ENCODE data around the gene DAD1. TPM values are rescaled to one million over a fixed set of nuclear protein-coding genes. Genes with fewer than 3 reads are reported as not detected.
A peak's percentile ranks its signal among the peaks of the same experiment; 100 is the strongest.

The DAD1 gene
- polyA plus RNA-seq, 3 donors from 2014 or later, result 602 to 622 (median 602) TPM

DNA sequence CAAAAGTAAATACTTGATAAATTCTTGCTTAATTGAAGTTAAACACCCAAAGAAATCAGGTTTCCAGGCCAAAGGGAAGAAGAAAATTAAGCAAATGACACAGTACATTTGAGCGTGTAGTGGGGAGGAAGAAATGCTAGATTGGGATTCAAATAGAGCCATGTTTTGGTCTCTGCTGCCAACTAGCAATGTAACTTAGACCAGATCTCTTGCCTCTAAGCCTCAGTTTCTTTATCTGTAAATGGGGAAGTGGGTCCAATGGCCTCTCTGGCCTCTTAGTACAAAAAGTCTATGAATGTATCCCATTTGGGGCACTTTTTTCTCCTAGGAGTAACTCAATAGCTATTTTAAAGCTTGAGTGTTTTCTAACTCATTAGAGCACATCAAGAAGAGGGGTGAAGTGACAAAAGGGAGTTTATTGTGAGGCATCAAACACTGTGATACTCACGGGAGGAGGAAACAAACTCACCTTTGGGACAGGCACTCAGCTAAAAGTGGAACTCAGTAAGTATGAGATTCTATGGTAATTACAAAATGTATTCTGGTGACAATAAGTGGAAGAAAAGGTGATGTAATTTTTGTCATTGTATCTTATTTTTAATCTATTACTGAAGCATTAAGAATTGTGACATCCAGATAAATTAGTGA is 55.8 kb downstream of the DAD1 start:
- Mint-ChIP-seq H3K9me3 (no peaks in the 10 kb centered on the region), H3K4me3 (peak overlapping the region in 1 of 5 donors; percentile 22), H3K27me3 (ENCODE audit: low read depth in 3 of 3) (peaks cover 0 to 4% (median 0%) of the 10 kb centered on the region in 3 donors), H3K36me3 (peaks cover 16 to 19% (median 18%) of the 10 kb centered on the region in 3 donors), H3K27ac (peak overlapping the region in 3 of 6 donors; percentile 65 to 93 (median 91)), H3K4me1 (peaks cover 42 to 58% of the 10 kb centered on the region in 2 donors)
- DNase-seq, result no peak

DNA sequence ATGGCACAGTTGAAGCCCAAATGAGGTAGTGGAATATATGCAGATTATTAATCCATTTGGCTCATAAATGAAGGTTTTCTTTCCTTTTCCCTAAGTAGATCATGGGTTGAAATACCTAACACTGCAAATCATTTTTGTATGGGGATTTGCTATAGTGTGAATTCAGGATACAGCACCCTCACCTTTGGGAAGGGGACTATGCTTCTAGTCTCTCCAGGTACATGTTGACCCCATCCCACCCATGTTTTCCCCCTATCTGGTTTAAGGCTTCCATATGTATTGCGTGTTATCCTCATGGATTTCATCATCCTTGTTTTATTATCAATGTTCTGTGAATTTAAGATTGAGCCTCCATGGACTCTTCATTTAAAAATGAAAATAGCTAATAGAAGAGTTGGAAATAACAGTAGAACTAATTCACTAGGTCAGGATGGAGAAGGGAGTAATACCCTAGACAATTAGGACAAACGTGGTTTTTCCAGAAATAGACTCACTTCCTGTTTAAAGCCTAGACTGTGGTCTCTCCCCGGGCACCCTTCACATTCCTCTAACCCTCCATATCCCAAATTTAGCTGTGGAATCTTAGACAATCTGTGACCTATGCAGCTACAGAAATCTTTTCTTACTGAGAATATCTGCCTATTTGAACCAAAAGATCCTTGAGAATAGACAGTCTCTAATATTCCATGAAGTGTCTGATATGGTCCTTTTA is 56.5 kb downstream of the DAD1 start:
- Mint-ChIP-seq H3K36me3 (peaks cover 17 to 19% (median 19%) of the 10 kb centered on the region in 3 donors), H3K4me3 (peak overlapping the region in 1 of 5 donors; percentile 75), H3K27ac (peak overlapping the region in 5 of 6 donors; percentile 19 to 93 (median 73)), H3K4me1 (peaks cover 39 to 54% of the 10 kb centered on the region in 2 donors), H3K27me3 (ENCODE audit: low read depth in 3 of 3) (peaks cover 0 to 4% (median 0%) of the 10 kb centered on the region in 3 donors), H3K9me3 (no peaks in the 10 kb centered on the region)
- no peak for DNase-seq

DNA sequence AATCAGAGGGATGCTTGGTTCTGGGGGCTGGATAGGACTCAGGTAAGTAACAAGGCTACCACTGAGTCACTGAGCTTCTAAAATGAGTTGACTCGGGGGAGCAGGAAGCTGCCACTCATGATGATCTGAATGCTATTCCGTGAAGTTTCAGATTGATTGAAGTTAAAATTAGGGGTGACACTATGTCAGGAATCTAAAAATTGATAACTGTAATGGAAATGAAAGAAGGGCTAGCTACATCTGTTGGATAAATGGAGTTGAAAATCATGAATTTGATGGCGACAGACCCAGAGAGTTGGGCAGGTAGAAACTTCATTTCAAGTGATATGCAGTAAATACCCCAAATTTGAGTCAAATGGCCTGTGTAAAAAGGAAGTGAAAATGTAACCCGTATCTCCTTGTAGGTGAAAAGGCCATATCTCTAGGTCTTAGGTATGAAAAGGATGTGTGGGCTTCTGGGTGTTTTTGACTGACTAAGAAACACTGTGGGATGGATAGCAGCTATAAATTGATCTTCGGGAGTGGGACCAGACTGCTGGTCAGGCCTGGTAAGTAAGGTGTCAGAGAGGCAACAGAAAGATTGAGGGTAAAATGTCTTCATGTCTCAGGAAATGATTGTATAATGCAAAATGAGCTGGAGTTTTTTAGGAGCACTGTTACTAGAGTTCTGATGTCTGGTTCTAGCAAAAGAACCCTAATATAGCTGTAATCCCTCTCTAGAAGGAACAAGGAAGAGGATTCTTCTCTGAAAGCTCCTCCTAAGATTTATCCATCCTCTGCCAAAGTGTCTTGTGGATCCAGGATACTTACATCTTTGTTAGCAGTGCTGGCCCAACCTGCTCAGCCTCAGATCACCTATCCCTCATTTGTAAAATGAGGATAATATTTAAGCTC is 57.3 kb downstream of the DAD1 start:
- H3K9me3 Mint-ChIP-seq, result no peaks in the 10 kb centered on the region
- H3K36me3 Mint-ChIP-seq, result peaks cover 17 to 19% (median 19%) of the 10 kb centered on the region in 3 donors
- peak overlapping the region in 3 of 5 donors; percentile 8 to 75 (median 8) for H3K4me3 Mint-ChIP-seq
- H3K4me1 Mint-ChIP-seq, result peaks cover 36 to 52% of the 10 kb centered on the region in 2 donors
- peaks cover 0 to 2% (median 0%) of the 10 kb centered on the region in 3 donors for H3K27me3 Mint-ChIP-seq (ENCODE audit: low read depth in 3 of 3)
- H3K27ac Mint-ChIP-seq, result peak overlapping the region; percentile 21 to 93 (median 88)
- no peak for DNase-seq

DNA sequence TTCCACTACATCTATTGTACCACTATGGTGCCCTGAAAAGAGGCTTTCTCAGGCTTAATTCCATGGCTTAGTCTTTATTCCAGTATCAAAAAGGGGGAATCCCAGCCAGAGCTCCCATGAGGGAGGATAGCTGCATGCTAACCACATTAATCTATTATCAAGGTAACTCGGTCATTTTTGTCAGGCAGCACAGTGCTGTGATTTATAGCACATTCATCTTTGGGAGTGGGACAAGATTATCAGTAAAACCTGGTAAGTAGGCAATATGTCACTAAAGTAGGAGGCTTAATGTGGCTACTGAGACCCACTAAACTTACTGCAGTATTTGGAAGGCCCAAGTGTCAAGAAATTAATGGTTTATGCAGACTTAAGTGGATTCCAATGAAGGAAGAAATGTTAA is 58.9 kb downstream of the DAD1 start:
- peak overlapping the region in 1 of 5 donors; percentile 8 for H3K4me3 Mint-ChIP-seq
- H3K4me1 Mint-ChIP-seq, result peaks cover 36 to 59% of the 10 kb centered on the region in 2 donors
- no peaks in the 10 kb centered on the region for H3K9me3 Mint-ChIP-seq
- peaks cover 17 to 19% (median 19%) of the 10 kb centered on the region in 3 donors for H3K36me3 Mint-ChIP-seq
- peaks cover 0 to 2% (median 0%) of the 10 kb centered on the region in 3 donors for H3K27me3 Mint-ChIP-seq (ENCODE audit: low read depth in 3 of 3)
- H3K27ac Mint-ChIP-seq, result peak overlapping the region in 5 of 6 donors; percentile 6 to 76 (median 43)
- no peak for DNase-seq

DNA sequence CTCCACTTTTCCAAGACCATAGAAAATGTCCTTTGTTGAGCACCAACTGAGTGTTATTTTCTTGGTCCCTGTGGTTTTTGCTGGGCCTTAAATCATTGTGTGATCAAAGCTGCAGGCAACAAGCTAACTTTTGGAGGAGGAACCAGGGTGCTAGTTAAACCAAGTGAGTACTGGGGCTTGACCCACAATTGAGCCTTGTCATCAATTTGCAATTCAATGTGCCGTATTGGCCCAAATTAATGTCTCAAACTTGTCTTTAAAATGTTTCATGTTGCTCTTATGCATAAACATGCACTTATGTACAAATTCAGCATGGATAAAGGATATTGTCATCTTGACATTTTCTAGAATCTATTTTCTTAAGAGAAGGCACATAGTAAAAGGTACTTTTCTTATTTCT is 62.3 kb downstream of the DAD1 start:
- peak overlapping the region in 4 of 6 donors; percentile 37 to 63 (median 46) for H3K27ac Mint-ChIP-seq
- H3K9me3 Mint-ChIP-seq, result no peaks in the 10 kb centered on the region
- H3K27me3 Mint-ChIP-seq (ENCODE audit: low read depth in 3 of 3), result peaks cover 0 to 2% (median 0%) of the 10 kb centered on the region in 3 donors
- peaks cover 10 to 11% (median 10%) of the 10 kb centered on the region in 3 donors for H3K36me3 Mint-ChIP-seq
- H3K4me3 Mint-ChIP-seq, result no peak overlapping the region
- DNase-seq, result no peak
- peaks cover 53 to 78% of the 10 kb centered on the region in 2 donors for H3K4me1 Mint-ChIP-seq

DNA sequence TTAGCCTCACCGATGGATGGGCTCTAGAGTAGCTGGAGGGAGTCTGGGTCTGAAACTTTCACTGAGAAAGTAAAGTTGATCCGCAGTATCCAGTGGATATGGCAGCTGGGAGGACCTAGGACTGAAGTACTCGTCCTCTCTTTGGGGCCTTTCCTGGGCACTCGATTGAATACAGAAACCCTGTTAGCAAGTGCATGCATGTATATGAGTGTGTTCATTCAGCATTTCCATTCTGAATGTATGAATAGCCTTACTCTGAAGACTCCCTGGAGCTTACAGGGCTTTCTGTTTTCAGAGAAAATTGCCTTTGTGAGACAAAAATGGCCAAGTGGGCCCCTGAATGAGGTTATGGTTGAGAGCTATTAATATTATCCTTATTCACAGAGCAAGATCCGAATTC is 62.8 kb downstream of the DAD1 start:
- Mint-ChIP-seq H3K9me3 (no peaks in the 10 kb centered on the region), H3K4me3 (no peak overlapping the region), H3K27ac (peak overlapping the region in 3 of 6 donors; percentile 37 to 74 (median 56)), H3K27me3 (ENCODE audit: low read depth in 3 of 3) (peaks cover 0 to 2% (median 0%) of the 10 kb centered on the region in 3 donors), H3K4me1 (peaks cover 53 to 78% of the 10 kb centered on the region in 2 donors), H3K36me3 (peaks cover 7 to 11% (median 10%) of the 10 kb centered on the region in 3 donors)
- no peak for DNase-seq

DNA sequence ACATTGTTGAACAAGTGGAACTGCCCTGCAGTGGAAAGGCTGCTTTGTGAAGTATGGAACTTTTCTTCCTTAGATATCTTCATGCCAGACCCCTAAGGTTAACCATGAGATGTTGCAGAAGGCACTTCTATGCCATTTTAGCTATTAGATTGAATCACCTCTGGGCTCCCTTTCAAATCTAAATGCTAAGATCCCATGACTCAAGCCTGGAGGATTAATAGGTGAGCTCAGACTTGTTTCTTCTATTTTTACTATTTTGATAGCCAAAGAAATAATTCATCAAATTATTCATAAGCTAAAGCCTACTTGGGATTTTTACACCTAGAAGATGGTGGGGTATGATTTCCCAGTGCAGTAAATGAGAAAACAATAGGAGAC is 64.3 kb downstream of the DAD1 start:
- peaks cover 62 to 83% of the 10 kb centered on the region in 2 donors for H3K4me1 Mint-ChIP-seq
- H3K4me3 Mint-ChIP-seq, result peak overlapping the region in 4 of 5 donors; percentile 56 to 77 (median 60)
- peak overlapping the region; percentile 87 to 98 (median 94) for H3K27ac Mint-ChIP-seq

DNA sequence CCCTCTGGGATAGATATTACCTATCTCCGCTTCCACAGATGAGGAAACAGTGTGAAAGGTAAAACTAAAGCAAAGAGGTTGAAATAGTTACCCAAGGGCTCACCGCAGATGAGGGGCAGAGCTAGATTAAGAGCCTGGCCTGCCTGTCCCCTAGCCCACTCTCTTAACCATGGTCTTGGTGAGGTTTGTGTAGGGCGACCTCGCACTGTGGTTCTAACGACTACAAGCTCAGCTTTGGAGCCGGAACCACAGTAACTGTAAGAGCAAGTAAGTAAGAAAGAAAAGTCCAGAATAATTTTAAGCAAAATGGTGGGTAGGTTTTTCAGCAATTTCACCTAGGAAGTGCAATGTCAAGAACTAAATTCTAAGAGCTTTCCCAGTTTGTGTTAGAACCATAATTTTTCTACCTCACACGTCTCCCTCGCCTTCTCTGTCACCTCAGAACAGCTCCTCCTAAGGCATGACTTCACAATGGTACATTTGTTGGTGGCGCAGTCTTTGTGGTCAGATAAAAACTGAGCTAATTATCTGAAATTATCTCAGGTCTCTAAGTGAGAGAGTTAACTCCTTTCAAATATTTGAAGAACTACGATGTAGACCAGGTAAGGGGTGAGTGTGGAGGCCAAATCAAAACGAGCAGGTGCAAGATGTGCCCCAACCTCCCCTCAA is 64.8 kb downstream of the DAD1 start:
- Mint-ChIP-seq H3K27me3 (ENCODE audit: low read depth in 3 of 3) (peaks cover 0 to 2% (median 0%) of the 10 kb centered on the region in 3 donors), H3K36me3 (peaks cover 7 to 11% (median 8%) of the 10 kb centered on the region in 3 donors), H3K4me1 (peaks cover 68 to 88% of the 10 kb centered on the region in 2 donors), H3K9me3 (no peaks in the 10 kb centered on the region), H3K27ac (peak overlapping the region; percentile 87 to 98 (median 94)), H3K4me3 (peak overlapping the region; percentile 56 to 77 (median 65))
- DNase-seq, result peak; percentile 46 to 66 (median 51)

More for the DNA sequence above, 64.3 kb downstream of the DAD1 start:
- H3K27me3 Mint-ChIP-seq (ENCODE audit: low read depth in 3 of 3), result peaks cover 0 to 2% (median 0%) of the 10 kb centered on the region in 3 donors
- H3K36me3 Mint-ChIP-seq, result peaks cover 7 to 11% (median 10%) of the 10 kb centered on the region in 3 donors
- no peak for DNase-seq
- H3K9me3 Mint-ChIP-seq, result no peaks in the 10 kb centered on the region

DNA sequence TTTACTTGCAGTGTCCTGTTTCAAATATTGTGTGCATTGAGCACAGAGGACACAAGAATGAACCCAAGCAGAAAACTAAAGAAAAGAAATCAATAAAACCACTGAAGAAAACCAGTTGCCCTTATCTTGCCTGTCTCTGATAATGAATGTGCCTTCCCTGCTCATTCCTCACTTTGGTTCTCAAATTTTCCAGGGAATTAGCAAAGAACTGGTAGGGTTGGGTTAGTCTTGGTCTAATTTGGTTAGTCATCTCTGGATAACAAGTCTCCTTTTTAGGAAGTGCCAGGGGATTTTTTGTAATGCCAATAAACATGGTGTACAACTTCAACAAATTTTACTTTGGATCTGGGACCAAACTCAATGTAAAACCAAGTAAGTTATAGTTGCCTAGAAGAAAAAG is 65.7 kb downstream of the DAD1 start:
- H3K27me3 Mint-ChIP-seq (ENCODE audit: low read depth in 3 of 3), result peaks cover 0 to 2% (median 0%) of the 10 kb centered on the region in 3 donors
- H3K9me3 Mint-ChIP-seq, result no peaks in the 10 kb centered on the region
- H3K4me1 Mint-ChIP-seq, result peaks cover 69 to 86% of the 10 kb centered on the region in 2 donors
- DNase-seq, result no peak
- peak overlapping the region; percentile 87 to 98 (median 94) for H3K27ac Mint-ChIP-seq
- peaks cover 0 to 3% (median 2%) of the 10 kb centered on the region in 3 donors for H3K36me3 Mint-ChIP-seq
- H3K4me3 Mint-ChIP-seq, result peak overlapping the region; percentile 40 to 77 (median 51)

DNA sequence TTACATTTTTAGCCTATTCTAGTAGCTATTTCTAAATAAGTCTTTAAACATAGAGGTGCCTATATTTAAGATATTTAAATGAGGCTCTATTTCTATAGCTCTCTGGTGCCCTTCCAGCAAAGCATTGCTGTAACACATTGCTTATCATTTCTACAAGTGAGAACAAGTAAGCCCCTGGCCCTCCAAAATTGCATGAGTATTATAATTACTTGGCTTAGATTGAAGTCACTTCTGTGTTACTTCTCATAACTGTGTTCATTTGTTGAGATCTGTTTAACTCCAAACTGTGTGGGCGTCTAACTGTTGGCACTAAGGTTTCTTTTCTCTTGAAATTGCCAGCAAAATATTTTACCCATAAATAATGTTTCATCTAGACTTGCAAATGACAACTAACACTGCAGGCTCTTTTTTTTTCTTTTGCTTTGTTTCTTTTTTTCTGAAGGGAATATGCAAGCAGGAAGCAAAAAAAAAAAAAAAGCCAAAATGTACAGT is 66.5 kb downstream of the DAD1 start:
- Mint-ChIP-seq H3K27ac (peak overlapping the region; percentile 87 to 98 (median 94)), H3K4me3 (peak overlapping the region; percentile 28 to 77 (median 51)), H3K9me3 (no peaks in the 10 kb centered on the region), H3K27me3 (ENCODE audit: low read depth in 3 of 3) (peaks cover 0 to 1% (median 0%) of the 10 kb centered on the region in 3 donors), H3K4me1 (peaks cover 76 to 90% of the 10 kb centered on the region in 2 donors), H3K36me3 (peaks cover 0 to 3% (median 0%) of the 10 kb centered on the region in 3 donors)
- no peak for DNase-seq

DNA sequence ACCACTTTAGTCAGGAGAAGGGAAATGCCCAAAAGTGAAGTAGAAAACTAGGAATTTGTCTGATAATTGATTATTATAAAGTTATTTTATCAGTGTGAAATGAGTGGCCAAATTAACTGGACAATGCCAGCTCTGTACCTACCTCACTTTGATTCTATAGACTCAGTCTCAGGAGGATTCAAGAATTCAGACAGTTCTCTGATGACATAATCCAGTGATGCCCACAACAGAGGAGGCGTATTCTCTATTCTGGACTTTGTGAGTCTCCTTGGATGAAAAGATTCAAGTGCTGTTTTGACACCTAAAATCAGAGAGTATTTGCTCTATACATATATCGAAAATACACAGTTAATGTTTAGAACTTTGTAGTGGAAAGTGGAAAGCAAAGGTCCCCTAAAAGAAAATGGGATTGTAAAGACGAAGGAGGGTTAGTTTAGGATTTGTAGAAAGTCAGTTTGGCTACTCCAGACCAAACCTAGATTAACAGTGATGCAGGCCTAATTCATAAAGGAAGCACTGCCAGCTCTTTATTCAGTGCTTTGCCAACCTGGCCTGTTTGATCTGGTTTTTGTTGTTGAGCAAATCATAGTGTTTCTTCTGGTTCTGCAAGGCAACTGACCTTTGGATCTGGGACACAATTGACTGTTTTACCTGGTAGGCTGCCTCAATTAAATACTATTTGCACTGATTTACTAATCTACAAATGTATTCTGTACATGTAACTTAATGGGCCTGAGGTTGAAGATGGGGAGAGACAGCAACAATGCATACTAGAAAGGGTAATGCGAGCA is 67.4 kb downstream of the DAD1 start:
- DNase-seq, result no peak
- Mint-ChIP-seq H3K4me1 (peaks cover 77 to 92% of the 10 kb centered on the region in 2 donors), H3K27me3 (ENCODE audit: low read depth in 3 of 3) (peaks cover 0 to 1% (median 0%) of the 10 kb centered on the region in 3 donors), H3K36me3 (peaks cover 0 to 4% (median 0%) of the 10 kb centered on the region in 3 donors), H3K4me3 (peak overlapping the region in 4 of 5 donors; percentile 5 to 42 (median 38)), H3K9me3 (no peaks in the 10 kb centered on the region), H3K27ac (peak overlapping the region; percentile 77 to 98 (median 82))

DNA sequence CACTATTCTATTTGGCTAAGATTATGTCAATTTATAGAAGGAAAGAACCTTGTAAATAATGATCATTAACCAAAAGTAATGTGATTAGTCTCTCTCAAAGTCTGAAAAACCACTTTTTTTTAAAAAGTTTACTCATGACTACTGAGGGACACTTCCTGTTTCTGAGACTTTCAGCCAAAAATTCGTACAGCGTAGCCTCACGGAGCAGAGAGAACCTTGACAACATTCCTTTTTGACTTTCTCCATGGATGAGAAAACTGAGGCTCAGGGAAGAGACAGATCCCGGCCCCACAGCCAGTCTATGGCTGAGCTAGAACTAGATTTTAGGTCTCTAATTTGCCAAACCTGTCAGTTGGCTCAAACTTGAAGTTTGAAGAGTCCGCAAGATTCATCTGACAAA is 68.2 kb downstream of the DAD1 start:
- peaks cover 0 to 1% (median 0%) of the 10 kb centered on the region in 3 donors for H3K27me3 Mint-ChIP-seq (ENCODE audit: low read depth in 3 of 3)
- peaks cover 0 to 4% (median 0%) of the 10 kb centered on the region in 3 donors for H3K36me3 Mint-ChIP-seq
- H3K4me1 Mint-ChIP-seq, result peaks cover 80 to 94% of the 10 kb centered on the region in 2 donors
- DNase-seq, result no peak
- H3K27ac Mint-ChIP-seq, result peak overlapping the region; percentile 77 to 98 (median 82)
- H3K9me3 Mint-ChIP-seq, result no peaks in the 10 kb centered on the region
- H3K4me3 Mint-ChIP-seq, result peak overlapping the region in 1 of 5 donors; percentile 42
